Activated CD8-positive, alpha-beta T cell treated with anti-CD3 and anti-CD28 coated beads for 36 hours (primary cell): ENCODE results near the gene B9D1. TPM values are rescaled to one million over a fixed set of nuclear protein-coding genes. Genes with fewer than 3 reads are reported as not detected.

ENCODE experiments used
- ATAC-seq: fragments of 200-7000 bp; cut with Tn5 transposase; one replicate; pipeline ENCODE4 v1.10.0; 2021; ENCODE audit warnings: mild to moderate bottlenecking, moderate library complexity
- CTCF ChIA-PET: fragments of 350-600 bp; sonication (Branson Sonifier 250); formaldehyde crosslinking; loops from one replicate; lab custom pipeline; 2021; ENCODE audit warnings: antibody characterized with exemption; lab: Charles Lee
- POLR2A ChIA-PET: fragments of 350-600 bp; sonication (Branson Sonifier 250); formaldehyde crosslinking; loops from one replicate; lab custom pipeline; 2021; ENCODE audit warnings: antibody characterized with exemption; lab: Charles Lee
- DNase-seq: peaks from one replicate; pipeline ENCODE4 v3.0.0-alpha.2; 2020
- H3K27ac Mint-ChIP-seq: one replicate; pipeline ENCODE4 v1.8.0; 2021; ENCODE audit warnings: mild to moderate bottlenecking, mixed read lengths
- H3K27me3 Mint-ChIP-seq: one replicate; pipeline ENCODE4 v1.8.0; 2021; ENCODE audit warnings: mixed read lengths
- H3K36me3 Mint-ChIP-seq: one replicate; pipeline ENCODE4 v1.8.0; 2021; ENCODE audit warnings: low read depth, mixed read lengths
- H3K4me1 Mint-ChIP-seq: one replicate; pipeline ENCODE4 v1.8.0; 2021; ENCODE audit warnings: low read depth, mixed read lengths
- H3K4me3 Mint-ChIP-seq: one replicate; pipeline ENCODE4 v1.8.0; 2021; ENCODE audit warnings: mild to moderate bottlenecking, moderate library complexity, mixed read lengths
- H3K9me3 Mint-ChIP-seq: one replicate; pipeline ENCODE4 v1.8.0; 2021; ENCODE audit warnings: mixed read lengths
- intact Hi-C: fragments of 100-400 bp; cut with micrococcal nuclease; formaldehyde crosslinking; loops from one replicate; pipeline ENCODE4 v1.10.0; 2022
- total RNA-seq, 2 experiments: library from RNA; stranded (reverse); gene quantifications; one replicate each; pipeline ENCODE4 v1.2.3, GENCODE V29; 2021
- TF ChIP-seq, protein P1 (sequence below): fragments of 200-600 bp; IDR thresholded peaks from one replicate; pipeline ENCODE4 v1.8.0; 2022; ENCODE audit warnings: antibody characterized with exemption, mild to moderate bottlenecking

Gene B9D1
- total RNA-seq, 2 experiments from 2014 or later, result 7.2 to 9.4 TPM

DNA sequence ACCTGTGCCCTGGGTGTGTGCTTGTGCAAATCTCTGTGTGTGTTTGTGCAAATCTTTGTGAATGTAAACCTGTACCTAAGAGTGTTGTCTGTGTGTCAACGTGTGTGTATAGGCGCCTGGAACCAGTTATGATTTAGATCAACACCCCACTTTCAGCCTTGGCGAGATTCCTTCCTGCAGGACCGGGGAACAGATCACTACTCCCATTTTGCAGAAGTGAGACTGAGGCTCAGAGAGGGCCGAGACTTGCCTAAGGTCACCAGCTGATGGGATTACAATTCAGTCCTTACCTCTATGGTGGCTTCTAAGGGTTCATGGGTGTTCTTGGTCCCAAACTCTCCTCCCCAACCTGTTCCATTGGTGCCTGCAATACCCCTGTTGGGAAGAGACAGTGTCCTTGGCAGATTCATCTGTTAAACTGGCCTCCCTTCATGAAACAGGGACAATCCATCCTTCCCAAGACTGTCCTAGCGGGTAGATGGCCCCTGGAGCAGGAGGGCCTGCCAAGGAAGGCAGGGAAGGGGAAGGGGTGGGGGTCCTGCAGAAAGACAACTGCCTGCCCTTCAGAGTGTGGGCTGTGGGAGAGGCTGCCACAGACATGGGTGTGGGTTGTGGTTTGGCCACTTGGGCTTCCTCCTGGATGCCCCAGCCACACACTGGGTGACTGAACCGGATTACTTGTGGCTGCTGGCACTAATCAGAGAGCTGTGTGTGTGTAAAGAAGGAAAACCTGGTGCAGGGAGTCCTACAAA, 8.9 kb upstream of the B9D1 start:
- Mint-ChIP-seq H3K4me3 (no peak overlapping the region), H3K27me3 (no peaks in the 10 kb centered on the region), H3K4me1 (peaks cover 34% of the 10 kb centered on the region), H3K27ac (no peak overlapping the region), H3K9me3 (no peaks in the 10 kb centered on the region), H3K36me3 (no peaks in the 10 kb centered on the region)
- POLR2A ChIA-PET, result interaction anchor here (0.5 kb wide), 1 partner anchor 358 kb away, joined by 4 read pairs; no protein-coding TSS in a partner anchor
- DNase-seq, result no peak
- TF ChIP-seq, protein P1, sequence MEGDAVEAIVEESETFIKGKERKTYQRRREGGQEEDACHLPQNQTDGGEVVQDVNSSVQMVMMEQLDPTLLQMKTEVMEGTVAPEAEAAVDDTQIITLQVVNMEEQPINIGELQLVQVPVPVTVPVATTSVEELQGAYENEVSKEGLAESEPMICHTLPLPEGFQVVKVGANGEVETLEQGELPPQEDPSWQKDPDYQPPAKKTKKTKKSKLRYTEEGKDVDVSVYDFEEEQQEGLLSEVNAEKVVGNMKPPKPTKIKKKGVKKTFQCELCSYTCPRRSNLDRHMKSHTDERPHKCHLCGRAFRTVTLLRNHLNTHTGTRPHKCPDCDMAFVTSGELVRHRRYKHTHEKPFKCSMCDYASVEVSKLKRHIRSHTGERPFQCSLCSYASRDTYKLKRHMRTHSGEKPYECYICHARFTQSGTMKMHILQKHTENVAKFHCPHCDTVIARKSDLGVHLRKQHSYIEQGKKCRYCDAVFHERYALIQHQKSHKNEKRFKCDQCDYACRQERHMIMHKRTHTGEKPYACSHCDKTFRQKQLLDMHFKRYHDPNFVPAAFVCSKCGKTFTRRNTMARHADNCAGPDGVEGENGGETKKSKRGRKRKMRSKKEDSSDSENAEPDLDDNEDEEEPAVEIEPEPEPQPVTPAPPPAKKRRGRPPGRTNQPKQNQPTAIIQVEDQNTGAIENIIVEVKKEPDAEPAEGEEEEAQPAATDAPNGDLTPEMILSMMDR, result no peak
- no peak for ATAC-seq
- CTCF ChIA-PET, result interaction anchor here (1.7 to 1.8 kb wide), 2 partner anchors 9 to 76 kb away, joined by 4 to 7 read pairs; partner anchors contain the start of gene B9D1
- intact Hi-C loops, result no loop called here

GRCh38 chr17:19370493-19370960, 8.0 kb upstream of the B9D1 start:
- Mint-ChIP-seq H3K4me1 (peaks cover 30% of the 10 kb centered on the region), H3K4me3 (no peak overlapping the region), H3K9me3 (no peaks in the 10 kb centered on the region), H3K27me3 (no peaks in the 10 kb centered on the region), H3K27ac (no peak overlapping the region), H3K36me3 (no peaks in the 10 kb centered on the region)
- TF ChIP-seq, protein P1, result no peak
- ChIA-PET CTCF (interaction anchor here (1.8 kb wide), 1 partner anchor 77 kb away, joined by 4 read pairs; no protein-coding TSS in a partner anchor), POLR2A (interaction anchor here (1.5 kb wide), 1 partner anchor 76 kb away, joined by 4 read pairs; no protein-coding TSS in a partner anchor)
- ATAC-seq (peak; percentile 66), DNase-seq (peak; percentile 46)
- intact Hi-C loops, result no loop called here

GRCh38 chr17:19369846-19370492, 7.4 kb upstream of the B9D1 start:
- Mint-ChIP-seq H3K4me1 (peaks cover 30% of the 10 kb centered on the region), H3K36me3 (no peaks in the 10 kb centered on the region), H3K4me3 (no peak overlapping the region), H3K27me3 (no peaks in the 10 kb centered on the region), H3K9me3 (no peaks in the 10 kb centered on the region), H3K27ac (peak overlapping the region; percentile 57)
- ChIA-PET CTCF (interaction anchor here (1.8 kb wide), 1 partner anchor 77 kb away, joined by 4 read pairs; no protein-coding TSS in a partner anchor), POLR2A (interaction anchor here (1.5 kb wide), 1 partner anchor 76 kb away, joined by 4 read pairs; no protein-coding TSS in a partner anchor)
- intact Hi-C loops, result no loop called here
- DNase-seq (peak; percentile 41), ATAC-seq (peak; percentile 79)
- TF ChIP-seq, protein P1, result no peak

DNA sequence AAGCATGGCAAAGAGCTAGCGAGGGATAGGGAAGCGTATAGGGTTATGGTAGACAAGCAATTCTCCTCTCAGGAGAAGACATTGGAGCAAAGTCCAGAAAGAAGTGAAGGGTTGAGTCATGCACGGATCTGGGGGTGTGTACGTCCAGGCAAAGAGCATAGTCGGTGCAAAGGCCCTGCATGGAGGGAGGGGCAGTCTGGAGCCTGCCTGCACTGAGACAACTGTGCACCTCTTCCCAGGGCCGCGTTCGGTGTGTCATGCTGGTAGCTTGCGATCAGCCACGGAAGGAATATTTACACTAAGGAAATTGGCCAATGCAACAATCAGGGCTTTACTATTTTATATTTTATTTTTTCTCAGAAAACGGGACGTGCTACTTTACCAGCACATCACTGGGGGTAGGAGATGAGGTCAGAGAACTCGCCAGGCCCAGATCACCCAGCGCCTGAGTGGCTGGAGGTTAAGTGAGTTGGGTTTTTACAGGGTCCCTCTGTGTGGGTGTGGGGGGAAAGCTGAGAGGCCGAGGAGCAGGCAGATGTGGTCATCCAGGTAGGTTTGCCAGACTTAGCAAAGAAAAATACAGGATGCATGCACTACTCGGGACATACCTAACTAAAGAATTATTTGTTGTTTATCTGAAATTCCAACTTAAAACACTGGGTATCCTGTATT, 6.7 kb upstream of the B9D1 start:
- TF ChIP-seq, protein P1, result no peak
- POLR2A ChIA-PET, result interaction anchor here (1.5 kb wide), 1 partner anchor 77 kb away, joined by 4 read pairs; no protein-coding TSS in a partner anchor
- Mint-ChIP-seq H3K9me3 (no peaks in the 10 kb centered on the region), H3K4me3 (no peak overlapping the region), H3K36me3 (no peaks in the 10 kb centered on the region), H3K27ac (no peak overlapping the region), H3K4me1 (peaks cover 29% of the 10 kb centered on the region), H3K27me3 (no peaks in the 10 kb centered on the region)
- CTCF ChIA-PET, result interaction anchor here (1.7 to 7.8 kb wide), 3 partner anchors 9 to 79 kb away, joined by 3 to 133 read pairs (median 4); partner anchors contain the start of gene MAPK7
- intact Hi-C loops, result no loop called here
- no peak for ATAC-seq
- DNase-seq, result no peak
